Activated naive CD8-positive, alpha-beta T cell treated with anti-CD3 and anti-CD28 coated beads, Interleukin-2, amount 50 U/mL, for 16 hours (primary cell): ENCODE results near the gene ITGA11.
"Not testable (repeated sequence)": the region's sequence is repeated elsewhere in the genome, so short reads cannot be mapped to it uniquely, and the experiment has no call there.

Experiments used
- DNase-seq: peaks from one replicate; pipeline ENCODE4 v3.0.0-alpha.2; 2020; ENCODE audit warnings: low read depth, low spot score

Gene ITGA11

DNA sequence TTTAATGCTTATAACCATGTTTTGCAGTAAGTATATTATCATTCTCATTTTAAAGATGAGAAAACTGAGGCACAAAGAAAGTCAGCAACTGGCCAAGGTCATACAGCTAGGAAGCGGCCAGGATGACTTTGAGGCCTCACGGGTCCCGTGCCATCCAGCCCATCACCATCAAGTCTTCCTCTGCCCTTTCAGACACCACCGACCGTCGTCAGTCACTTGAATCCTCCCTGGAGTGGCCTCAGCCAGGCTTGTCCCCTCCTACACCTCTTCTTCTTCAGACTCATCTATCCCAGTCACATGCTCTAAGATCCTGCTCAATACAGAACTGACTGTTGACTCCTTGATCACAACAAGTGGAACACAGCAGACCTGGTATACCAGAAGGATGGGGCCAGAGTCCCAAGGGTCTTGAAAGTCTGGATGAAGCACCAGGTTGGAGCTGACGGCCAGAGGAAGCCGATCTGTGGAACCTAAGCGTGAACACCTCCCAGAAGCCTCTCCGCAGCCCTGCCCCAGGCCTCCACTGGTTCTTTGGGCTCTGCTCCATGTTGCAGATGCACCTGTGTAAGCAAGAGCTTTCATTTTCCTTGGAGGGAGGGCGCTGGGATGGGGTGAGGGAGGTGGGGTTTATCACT, 22.1 kb downstream of the ITGA11 start:
- DNase-seq: no peak

- DNase-seq: no peak
Observed at GRCh38 chr15:68408971-68409370, 23.0 kb downstream of the ITGA11 start.

DNA sequence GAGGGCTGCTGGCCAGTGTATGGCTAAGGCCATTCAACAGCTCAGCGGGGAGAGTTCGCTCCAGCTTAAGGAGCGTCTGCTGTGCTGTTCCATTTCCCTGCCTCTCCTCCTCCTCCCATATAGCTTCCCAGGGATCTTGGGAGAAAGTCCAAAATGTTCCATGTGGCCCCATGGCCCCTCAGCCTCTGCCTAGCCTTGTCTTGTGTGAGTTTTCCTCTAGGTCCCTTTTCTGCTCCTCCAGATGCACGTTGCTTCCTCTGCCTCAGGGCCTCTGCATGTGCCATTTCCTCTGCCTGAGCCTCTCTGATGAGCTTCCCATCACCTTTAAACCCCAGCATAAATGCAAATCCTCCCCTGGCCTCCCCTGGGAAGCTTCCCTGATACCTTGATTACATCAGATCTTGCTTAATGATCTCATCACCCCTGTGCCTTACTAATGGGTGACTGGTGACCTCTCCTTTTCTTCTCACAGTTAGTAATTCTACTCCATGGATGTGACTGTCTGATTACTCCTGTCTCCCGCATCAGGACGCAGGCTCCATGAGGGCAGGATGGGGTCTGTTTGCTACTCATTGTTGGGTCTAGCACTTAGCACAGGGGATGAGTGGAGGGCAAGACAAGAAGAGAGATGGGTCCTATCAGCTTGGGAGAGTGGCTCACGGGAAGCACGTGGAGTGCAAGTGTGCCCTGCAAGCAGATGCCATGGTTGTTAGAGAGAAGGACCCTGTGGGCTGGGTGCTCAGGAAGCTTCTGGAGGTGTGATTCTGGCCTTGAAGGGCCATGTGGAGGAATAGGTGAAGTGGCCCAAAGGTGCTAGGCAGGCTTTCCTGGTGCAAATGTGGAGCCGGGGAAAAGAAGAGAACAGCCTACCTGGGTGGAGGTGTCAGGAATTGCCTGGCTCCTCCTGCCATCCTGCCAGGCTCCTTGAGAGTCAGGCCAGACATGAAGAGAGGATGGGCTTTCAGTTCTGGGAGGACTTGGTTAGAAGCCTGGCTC, 23.8 kb downstream of the ITGA11 start:
- no peak for DNase-seq

- no peak for DNase-seq
Observed at GRCh38 chr15:68407141-68407885, 24.6 kb downstream of the ITGA11 start.

GRCh38 chr15:68405378-68406250, 26.3 kb downstream of the ITGA11 start:
- no peak for DNase-seq

- DNase-seq: no peak
Observed at GRCh38 chr15:68404056-68404798, 27.7 kb downstream of the ITGA11 start.

- DNase-seq: no peak
Observed at GRCh38 chr15:68403161-68403941, 28.6 kb downstream of the ITGA11 start.

GRCh38 chr15:68402432-68403160, 29.4 kb downstream of the ITGA11 start:
- DNase-seq: no peak

DNA sequence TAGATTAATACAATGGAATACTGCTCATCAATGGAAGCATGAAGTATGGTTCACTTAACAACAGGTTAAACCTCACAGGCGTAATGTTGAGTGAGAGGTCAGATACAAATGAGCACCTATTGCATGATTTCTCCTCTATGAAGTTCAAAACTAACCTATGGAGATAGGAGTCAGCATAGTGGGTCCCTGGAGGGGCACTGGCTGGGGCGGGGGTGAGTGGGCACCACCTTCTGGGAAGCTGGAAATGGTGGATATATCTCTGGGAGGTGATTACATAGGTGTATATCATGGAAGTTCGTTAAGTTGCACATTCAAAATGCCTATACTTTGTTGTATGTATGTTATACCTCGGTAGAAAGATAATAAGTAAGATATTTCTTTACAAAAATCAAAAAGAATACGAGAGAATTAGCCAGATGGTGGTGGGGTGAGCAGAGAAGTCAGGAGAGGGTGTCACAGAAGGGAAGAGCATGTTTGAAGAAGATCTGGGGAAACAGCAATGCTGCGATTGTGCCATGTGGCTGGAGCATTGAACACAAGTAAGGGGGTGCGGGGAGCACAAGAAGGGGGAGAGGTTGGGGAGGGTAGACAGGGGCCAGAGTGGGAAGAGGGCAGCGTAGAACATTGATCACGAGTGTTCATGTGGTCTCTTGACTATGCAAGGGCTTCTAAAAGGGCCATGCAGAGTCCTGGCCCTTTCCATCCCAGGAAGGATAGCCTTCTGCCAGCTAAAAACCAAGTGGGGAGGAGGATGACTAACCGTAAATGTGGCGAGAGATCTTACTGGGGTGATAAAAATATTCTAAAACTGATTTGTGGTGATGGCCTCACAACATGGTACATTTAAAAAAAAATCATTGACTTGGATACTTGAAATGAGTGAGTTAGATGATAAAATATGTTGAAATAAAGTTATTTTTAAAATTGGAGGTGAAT, 30.2 kb downstream of the ITGA11 start:
- no peak for DNase-seq

- DNase-seq: no peak
Observed at GRCh38 chr15:68400066-68400456, 31.9 kb downstream of the ITGA11 start.

GRCh38 chr15:68399096-68400065, 32.6 kb downstream of the ITGA11 start:
- DNase-seq: no peak

DNA sequence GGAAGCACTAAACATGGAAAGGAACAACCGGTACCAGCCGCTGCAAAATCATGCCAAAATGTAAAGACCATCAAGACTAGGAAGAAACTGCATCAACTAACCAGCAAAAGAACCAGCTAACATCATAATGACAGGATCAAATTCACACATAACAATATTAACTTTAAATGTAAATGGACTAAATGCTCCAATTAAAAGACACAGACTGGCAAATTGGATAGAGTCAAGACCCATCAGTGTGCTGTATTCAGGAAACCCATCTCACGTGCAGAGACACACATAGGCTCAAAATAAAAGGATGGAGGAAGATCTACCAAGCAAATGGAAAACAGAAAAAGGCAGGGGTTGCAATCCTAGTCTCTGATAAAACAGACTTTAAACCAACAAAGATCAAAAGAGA, 34.0 kb downstream of the ITGA11 start:
- DNase-seq: not testable (repeated sequence)

GRCh38 chr15:68396068-68396467, 35.9 kb downstream of the ITGA11 start:
- no peak for DNase-seq

DNA sequence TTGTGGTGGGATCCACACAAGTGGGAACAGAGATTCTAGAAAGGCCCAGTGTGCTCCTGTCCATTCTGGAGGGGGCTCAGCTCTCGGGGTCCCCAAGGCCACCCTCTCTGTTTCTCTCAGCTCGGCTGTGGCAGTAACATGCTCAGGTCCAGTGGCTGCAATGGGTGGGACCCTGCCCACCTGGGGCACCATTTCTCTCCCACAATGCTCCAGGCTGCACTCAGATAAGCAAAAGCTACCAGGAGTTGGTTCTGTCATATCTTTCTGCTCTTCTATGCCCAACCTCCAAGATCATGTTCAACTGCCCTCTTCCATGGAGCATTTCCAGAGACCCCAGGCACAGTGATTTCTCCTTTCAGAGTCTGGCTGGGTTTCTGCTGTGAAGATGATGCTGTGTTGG, 40.8 kb downstream of the ITGA11 start:
- no peak for DNase-seq

DNA sequence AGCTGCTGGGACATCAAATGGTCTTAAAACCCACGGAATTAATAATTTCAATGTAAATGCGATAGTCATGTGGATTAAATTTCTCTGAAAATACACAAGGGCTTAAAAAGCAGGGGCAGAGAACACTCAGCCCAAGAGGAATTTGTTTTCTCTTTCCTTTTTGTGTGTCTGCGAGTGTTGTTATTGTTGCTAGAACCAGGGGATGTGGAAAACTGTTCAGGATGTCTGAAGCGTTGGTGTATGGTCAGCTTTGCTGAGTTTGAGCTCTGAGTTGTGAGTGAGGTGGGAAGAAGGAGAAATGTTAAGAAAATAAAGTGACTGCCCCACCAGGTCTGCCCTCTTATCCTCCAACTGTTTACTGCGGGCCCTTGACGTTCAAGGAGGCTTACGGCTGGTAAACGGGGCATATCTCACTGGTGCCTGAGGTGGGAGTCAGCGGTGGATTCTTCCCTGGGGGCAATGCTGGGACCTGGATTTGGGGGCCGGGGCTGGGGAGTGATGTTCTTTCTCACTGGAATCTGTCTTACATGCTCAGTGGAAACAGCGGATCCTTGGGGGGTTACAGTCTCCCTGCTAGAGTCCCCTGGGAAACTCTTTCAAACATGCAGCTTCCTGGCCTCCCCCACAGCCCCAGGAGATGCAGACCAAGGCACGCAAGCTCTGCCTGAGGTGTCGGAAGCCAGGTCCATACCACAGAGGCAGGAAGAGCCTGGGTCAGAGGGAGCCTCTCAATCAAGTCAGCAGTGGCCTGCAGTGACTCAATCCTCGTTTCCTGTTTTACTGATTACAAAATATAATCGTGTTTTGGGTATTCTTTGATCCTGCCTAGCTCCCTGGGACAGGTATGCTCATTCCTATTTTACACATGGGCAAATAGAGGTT, 41.8 kb downstream of the ITGA11 start:
- DNase-seq: no peak
